IMR-90 (cell line): ENCODE measurements around the gene ACIN1. TPM values are rescaled to one million over a fixed set of nuclear protein-coding genes. Genes with fewer than 3 reads are reported as not detected.

Source experiments
- ATAC-seq: fragments of 200-7000 bp; cut with Tn5 transposase; 2 replicates; pipeline ENCODE4 v1.9.1; 2020; ENCODE audit warnings: low read depth, mild to moderate bottlenecking, moderate library complexity
- BruUV-seq: library from RNA; stranded (reverse); fragments of 400-500 nt; replicated peaks from 2 replicates; lab custom pipeline; 2021; lab: Mats Ljungman, UMichigan
- CTCF ChIA-PET: fragments of 300-600 bp; formaldehyde crosslinking; extraction: SDS; loops from one replicate; lab custom pipeline; 2021; ENCODE audit warnings: antibody characterized with exemption; lab: Yijun Ruan, JAX
- POLR2A ChIA-PET: fragments of 300-600 bp; sonication (Branson Sonifier 250); formaldehyde crosslinking; loops from one replicate; lab custom pipeline; 2022; ENCODE audit warnings: antibody characterized with exemption; ENCODE audit not compliant: unreplicated experiment; lab: Charles Lee
- DNase-seq: peaks from one replicate; pipeline ENCODE4 v3.0.0; 2013
- H2AFZ ChIP-seq: replicated peaks from 2 replicates; pipeline ENCODE3; 2013; ENCODE audit warnings: low read length, mild to moderate bottlenecking; ENCODE audit not compliant: poor library complexity
- H2AK5ac ChIP-seq: 2 replicates; pipeline ENCODE4 v1.6.1; 2013; ENCODE audit warnings: low read depth, low read length, inconsistent platforms
- H2AK9ac ChIP-seq: replicated peaks from 2 replicates; pipeline ENCODE3; 2013; ENCODE audit warnings: mild to moderate bottlenecking, low read depth, low read length, moderate library complexity; ENCODE audit not compliant: poor library complexity
- H2BK120ac ChIP-seq: 2 replicates; pipeline ENCODE4 v1.6.1; 2013; ENCODE audit warnings: low read depth, low read length, inconsistent platforms
- H2BK15ac ChIP-seq: 3 replicates; pipeline ENCODE4 v1.6.1; 2013; ENCODE audit warnings: low read depth, low read length, inconsistent platforms
- H2BK20ac ChIP-seq: 2 replicates; pipeline ENCODE4 v1.6.1; 2013; ENCODE audit warnings: low read depth, mild to moderate bottlenecking, inconsistent platforms, low read length, moderate library complexity
- H2BK5ac ChIP-seq: 2 replicates; pipeline ENCODE4 v1.6.1; 2013; ENCODE audit warnings: mild to moderate bottlenecking, low read depth, low read length, inconsistent platforms; ENCODE audit not compliant: poor library complexity, severe bottlenecking
- H3K14ac ChIP-seq: replicated peaks from 2 replicates; pipeline ENCODE4 v1.6.1; 2013; ENCODE audit warnings: low read depth, low read length, inconsistent platforms
- H3K18ac ChIP-seq: 2 replicates; pipeline ENCODE4 v1.6.1; 2013; ENCODE audit warnings: low read depth, low read length, control low read depth
- H3K23ac ChIP-seq: 2 replicates; pipeline ENCODE4 v1.6.1; 2013; ENCODE audit warnings: low read depth, low read length, inconsistent platforms
- H3K27ac ChIP-seq: 2 replicates; pipeline ENCODE4 v1.5.1; 2013; ENCODE audit warnings: mild to moderate bottlenecking, control low read depth, low read length; ENCODE audit not compliant: insufficient read depth
- H3K27me3 ChIP-seq: 2 replicates; pipeline ENCODE4 v1.6.1; 2013; ENCODE audit warnings: low read length; ENCODE audit not compliant: control insufficient read depth, insufficient read depth
- H3K36me3 ChIP-seq: 2 replicates; pipeline ENCODE4 v1.6.1; 2013; ENCODE audit warnings: low read length, mixed read lengths; ENCODE audit not compliant: control insufficient read depth, insufficient read depth
- H3K4ac ChIP-seq: 2 replicates; pipeline ENCODE4 v1.6.1; 2013; ENCODE audit warnings: low read depth, low read length, inconsistent platforms
- H3K4me1 ChIP-seq: 2 replicates; pipeline ENCODE4 v1.6.1; 2013; ENCODE audit warnings: low read length, mixed read lengths; ENCODE audit not compliant: control insufficient read depth, insufficient read depth
- H3K4me2 ChIP-seq: 2 replicates; pipeline ENCODE4 v1.6.1; 2013; ENCODE audit warnings: low read depth, mild to moderate bottlenecking, control low read depth, low read length, moderate library complexity
- H3K4me3 ChIP-seq: 2 replicates; pipeline ENCODE4 v1.5.1; 2013; ENCODE audit warnings: low read depth, mild to moderate bottlenecking, control low read depth, low read length, moderate library complexity; ENCODE audit not compliant: insufficient read depth
- H3K56ac ChIP-seq: 2 replicates; pipeline ENCODE4 v1.6.1; 2013; ENCODE audit warnings: low read length, inconsistent platforms; ENCODE audit not compliant: insufficient read depth; ENCODE audit errors: extremely low read depth
- H3K79me1 ChIP-seq, 2 experiments: 2 replicates each; pipeline ENCODE4 v1.6.1; 2013; ENCODE audit warnings: low read length in 2 of 2, inconsistent platforms in 1 of 2, low read depth in 1 of 2
- H3K9ac ChIP-seq: 2 replicates; pipeline ENCODE4 v1.6.1; 2013; ENCODE audit warnings: low read depth, low read length, control low read depth
- H3K9me1 ChIP-seq: 2 replicates; pipeline ENCODE4 v1.6.1; 2013; ENCODE audit warnings: low read length, inconsistent platforms; ENCODE audit not compliant: insufficient read depth
- H3K9me3 ChIP-seq: 2 replicates; pipeline ENCODE4 v1.6.1; 2013; ENCODE audit warnings: low read length; ENCODE audit not compliant: control insufficient read depth, insufficient read depth
- H4K20me1 ChIP-seq: 2 replicates; pipeline ENCODE4 v1.6.1; 2013; ENCODE audit warnings: low read length, inconsistent platforms; ENCODE audit not compliant: insufficient read depth
- H4K5ac ChIP-seq: 2 replicates; pipeline ENCODE4 v1.6.1; 2013; ENCODE audit warnings: mild to moderate bottlenecking, low read depth, low read length, control low read depth
- H4K8ac ChIP-seq, 2 experiments: 2 replicates each; pipeline ENCODE4 v1.6.1; 2013; ENCODE audit warnings: low read depth in 2 of 2, low read length in 2 of 2, control low read depth in 1 of 2, inconsistent platforms in 1 of 2
- H4K91ac ChIP-seq: 2 replicates; pipeline ENCODE4 v1.6.1; 2013; ENCODE audit warnings: low read depth, low read length, inconsistent platforms; ENCODE audit not compliant: insufficient read depth
- BHLHE40 ChIP-seq: fragments of 150-350 bp; IDR thresholded peaks from 2 replicates; pipeline ENCODE4 v1.6.1; 2016; ENCODE audit warnings: mild to moderate bottlenecking, low read depth, low read length
- FOS ChIP-seq: fragments of 150-350 bp; IDR thresholded peaks from 2 replicates; pipeline ENCODE4 v1.6.1; 2016; ENCODE audit warnings: low read depth, low read length
- MAFK ChIP-seq: IDR thresholded peaks from 2 replicates; pipeline ENCODE4 v1.6.1; 2012; ENCODE audit warnings: low read depth, low read length, improper control_type of control experiment
- MAZ ChIP-seq: IDR thresholded peaks from 2 replicates; pipeline ENCODE4 v1.6.1; 2012; ENCODE audit warnings: low read depth, mild to moderate bottlenecking, low read length, improper control_type of control experiment, moderate library complexity, borderline replicate concordance
- MXI1 ChIP-seq: IDR thresholded peaks from 2 replicates; pipeline ENCODE4 v1.6.1; 2012; ENCODE audit warnings: low read depth, mild to moderate bottlenecking, low read length, moderate library complexity, borderline replicate concordance
- NFE2L2 ChIP-seq: fragments of 150-350 bp; IDR thresholded peaks from 2 replicates; pipeline ENCODE4 v1.6.1; 2016; ENCODE audit warnings: low read depth, mild to moderate bottlenecking, low read length
- POLR2A ChIP-seq: IDR thresholded peaks from 2 replicates; pipeline ENCODE4 v1.6.1; 2012; ENCODE audit warnings: mild to moderate bottlenecking, low read depth, low read length
- RCOR1 ChIP-seq: IDR thresholded peaks from 2 replicates; pipeline ENCODE4 v1.6.1; 2012; ENCODE audit warnings: mild to moderate bottlenecking, low read length, improper control_type of control experiment; ENCODE audit not compliant: insufficient replicate concordance
- RFX5 ChIP-seq: IDR thresholded peaks from 2 replicates; pipeline ENCODE4 v1.8.0; 2012; ENCODE audit warnings: low read depth, mild to moderate bottlenecking, low read length, moderate library complexity
- SMC3 ChIP-seq: fragments of 150-350 bp; IDR thresholded peaks from 2 replicates; pipeline ENCODE4 v1.6.1; 2016; ENCODE audit warnings: low read depth, mild to moderate bottlenecking, antibody characterized with exemption, low read length, moderate library complexity
- WGBS, 2 experiments: methylation state at CpG; one replicate each; pipeline versions ENCODE4 v1.1.5 to v1.1.7; 2013; ENCODE audit warnings: missing lambda C conversion rate in 2 of 2; ENCODE audit not compliant: insufficient read length in 1 of 2; ENCODE audit errors: extremely low coverage in 2 of 2; 5-methylcytosine and 5-hydroxymethylcytosine counted together
- dilution Hi-C: fragments of 300-500 bp; cut with HindIII; formaldehyde crosslinking; loops from one replicate; pipeline ENCODE4 v1.14.3; 2018; ENCODE audit warnings: low sequenced_read_pairs; ENCODE audit not compliant: unreplicated experiment
- in situ Hi-C: fragments of 300-500 bp; cut with MboI; formaldehyde crosslinking; loops from 3 replicates; pipeline ENCODE4 v1.14.3; 2019; ENCODE audit warnings: low sequenced_read_pairs, inconsistent platforms, mixed read lengths
- intact Hi-C: fragments of 100-400 bp; cut with micrococcal nuclease; formaldehyde crosslinking; loops from 2 replicates; pipeline ENCODE4 v1.10.0; 2022
- polyA plus RNA-seq, 3 experiments: library from polyadenylated mRNA; depleted of rRNA; stranded (reverse); fragments of >200 nt; gene quantifications; 2 replicates each; pipeline ENCODE4 v1.2.3, GENCODE V29; 2012; ENCODE audit warnings: low replicate concordance in 1 of 3
- total RNA-seq: library from RNA; depleted of rRNA; stranded (reverse); fragments of >200 nt; gene quantifications from 2 replicates; pipeline ENCODE4 v1.2.3, GENCODE V29; 2012
- TF ChIP-seq, protein P1 (sequence below): conservative IDR thresholded peaks from 2 replicates; pipeline ENCODE4 v1.5.1; 2012; ENCODE audit warnings: mild to moderate bottlenecking, low read depth, low read length, improper control_type of control experiment

Gene ACIN1
- total and polyA plus RNA-seq, 2 of the 4 experiments (the other 2 are of a cell fraction), result 73.8 to 185 TPM

DNA sequence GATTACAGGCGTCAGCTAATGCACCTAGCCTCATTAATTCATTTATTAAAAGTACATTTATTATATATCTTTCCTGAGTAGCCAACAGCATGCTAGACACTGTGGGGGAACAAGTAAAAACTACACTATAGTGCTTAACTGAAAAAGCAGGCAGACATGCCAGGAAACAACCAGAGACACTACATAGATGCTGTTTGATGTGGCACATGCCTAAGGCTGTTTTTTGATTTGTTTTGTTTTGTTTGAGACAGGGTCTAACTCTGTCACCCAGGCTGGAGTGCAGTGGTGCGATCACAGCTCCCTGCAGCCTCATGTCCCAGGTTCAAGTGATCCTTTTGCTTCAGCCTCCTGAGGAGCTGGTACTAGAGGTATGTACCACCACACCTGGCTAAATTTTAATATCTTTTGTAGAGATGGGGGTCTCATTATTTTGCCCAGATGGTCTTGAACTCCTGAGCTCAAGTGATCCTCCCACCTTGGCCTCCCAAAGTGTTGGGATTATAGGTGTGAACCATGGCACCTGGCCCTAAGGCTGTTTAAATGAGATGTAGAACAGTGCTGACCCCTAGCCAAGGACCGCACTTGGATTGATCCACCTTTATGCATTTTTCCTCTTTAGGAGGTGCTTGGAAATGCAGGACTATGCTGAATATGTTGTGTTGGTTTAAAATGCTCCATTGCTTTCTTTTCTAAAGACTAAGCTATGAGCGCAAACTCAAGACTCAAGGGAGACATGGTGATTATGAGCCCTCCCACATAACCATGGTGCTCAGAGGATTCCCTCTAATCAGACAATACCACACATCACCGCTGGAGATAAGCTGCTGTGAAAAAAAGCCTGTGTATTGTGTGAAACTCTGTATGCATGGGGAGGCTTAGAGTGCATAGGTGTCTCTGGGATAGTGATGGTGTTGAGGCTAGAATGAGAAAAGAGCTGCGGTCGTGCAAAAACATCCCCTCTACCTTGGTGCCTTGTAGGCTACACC is 74.5 kb downstream of the ACIN1 start:
- H2BK20ac ChIP-seq, result no peak overlapping the region
- dilution Hi-C loops, result no loop called here
- no peak overlapping the region for H2BK15ac ChIP-seq
- no peak overlapping the region for H2BK5ac ChIP-seq
- H2BK120ac ChIP-seq, result no peak overlapping the region
- no peak overlapping the region for H3K9ac ChIP-seq
- H3K4me1 ChIP-seq, result peaks cover 4% of the 10 kb centered on the region
- ChIA-PET POLR2A (no interaction called here), CTCF (interaction anchor here (1.5 kb wide), 1 partner anchor 12 kb away, joined by 3 read pairs; no protein-coding TSS in a partner anchor)
- no peak overlapping the region for H3K4ac ChIP-seq
- no peak for DNase-seq
- H3K56ac ChIP-seq, result no peak overlapping the region
- no peak overlapping the region for H2AFZ ChIP-seq
- no peak overlapping the region for H3K4me3 ChIP-seq
- no peak overlapping the region for H4K5ac ChIP-seq
- intact Hi-C loops, result no loop called here
- H2AK5ac ChIP-seq, result no peak overlapping the region
- H4K8ac ChIP-seq, result no peak overlapping the region
- no peaks in the 10 kb centered on the region for H3K27me3 ChIP-seq
- H3K18ac ChIP-seq, result no peak overlapping the region
- TF ChIP-seq RFX5, result no peak
- TF ChIP-seq MXI1, result no peak
- no peak for TF ChIP-seq SMC3
- no peak for TF ChIP-seq FOS
- TF ChIP-seq BHLHE40, result no peak
- no peak for TF ChIP-seq RCOR1
- no peak for TF ChIP-seq MAZ
- TF ChIP-seq, protein P1, sequence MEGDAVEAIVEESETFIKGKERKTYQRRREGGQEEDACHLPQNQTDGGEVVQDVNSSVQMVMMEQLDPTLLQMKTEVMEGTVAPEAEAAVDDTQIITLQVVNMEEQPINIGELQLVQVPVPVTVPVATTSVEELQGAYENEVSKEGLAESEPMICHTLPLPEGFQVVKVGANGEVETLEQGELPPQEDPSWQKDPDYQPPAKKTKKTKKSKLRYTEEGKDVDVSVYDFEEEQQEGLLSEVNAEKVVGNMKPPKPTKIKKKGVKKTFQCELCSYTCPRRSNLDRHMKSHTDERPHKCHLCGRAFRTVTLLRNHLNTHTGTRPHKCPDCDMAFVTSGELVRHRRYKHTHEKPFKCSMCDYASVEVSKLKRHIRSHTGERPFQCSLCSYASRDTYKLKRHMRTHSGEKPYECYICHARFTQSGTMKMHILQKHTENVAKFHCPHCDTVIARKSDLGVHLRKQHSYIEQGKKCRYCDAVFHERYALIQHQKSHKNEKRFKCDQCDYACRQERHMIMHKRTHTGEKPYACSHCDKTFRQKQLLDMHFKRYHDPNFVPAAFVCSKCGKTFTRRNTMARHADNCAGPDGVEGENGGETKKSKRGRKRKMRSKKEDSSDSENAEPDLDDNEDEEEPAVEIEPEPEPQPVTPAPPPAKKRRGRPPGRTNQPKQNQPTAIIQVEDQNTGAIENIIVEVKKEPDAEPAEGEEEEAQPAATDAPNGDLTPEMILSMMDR, result no peak
- TF ChIP-seq MAFK, result no peak
- TF ChIP-seq POLR2A, result no peak
- no peak for TF ChIP-seq NFE2L2
- no TSS peak for BruUV-seq
- no peaks in the 10 kb centered on the region for H3K9me3 ChIP-seq
- H3K27ac ChIP-seq, result no peak overlapping the region
- in situ Hi-C loops, result no loop called here
- peaks cover 2 to 8% of the 10 kb centered on the region in 2 experiments; a peak in 2 of 4 replicates for H3K79me1 ChIP-seq
- ATAC-seq, result no peak
- H4K20me1 ChIP-seq, result peaks cover 3% of the 10 kb centered on the region; the same call in 1 of the 2 replicates
- H3K4me2 ChIP-seq, result no peak overlapping the region
- no peak overlapping the region for H4K91ac ChIP-seq
- no peak overlapping the region for H3K23ac ChIP-seq
- peaks cover 4% of the 10 kb centered on the region for H3K9me1 ChIP-seq
- no CpG with 5 or more reads among the region's 7 CpGs for WGBS, 2 experiments
- H3K14ac ChIP-seq, result no peak overlapping the region
- H3K36me3 ChIP-seq, result peaks cover 5% of the 10 kb centered on the region
- no peak overlapping the region for H2AK9ac ChIP-seq
